HG02970 (cell line): ENCODE data around the gene SYDE1.

Source experiments
- ATAC-seq: cut with Tn5 transposase; IDR thresholded peaks from one replicate; pipeline ENCODE4 v1.9.1; 2021; ENCODE audit warnings: mild to moderate bottlenecking, moderate library complexity, moderate number of reproducible peaks; ENCODE audit not compliant: unreplicated experiment, low FRiP score

The SYDE1 gene

GRCh38 chr19:15161028-15161984 is 54.1 kb downstream of the SYDE1 start:
- no peak for ATAC-seq
